CD4-positive, alpha-beta T cell treated with Interleukin-1 beta for 1 hour (primary cell): ENCODE data around the gene TMEM203.

Source experiments
- DNase-seq, 2 donors: peaks; one replicate each; pipeline ENCODE4 v3.0.0-alpha.2; 2020 to 2022

TMEM203 gene

GRCh38 chr9:137176302-137177182, 28.9 kb downstream of the TMEM203 start:
- peak; percentile 19 to 26 for DNase-seq

- no peak for DNase-seq
Observed at GRCh38 chr9:137175345-137175961, 30.0 kb downstream of the TMEM203 start.

- no peak for DNase-seq
Observed at GRCh38 chr9:137174722-137175293, 30.6 kb downstream of the TMEM203 start.

GRCh38 chr9:137173796-137174664, 31.4 kb downstream of the TMEM203 start:
- no peak for DNase-seq

GRCh38 chr9:137172901-137173795, 32.3 kb downstream of the TMEM203 start:
- no peak for DNase-seq

GRCh38 chr9:137171149-137171900, 34.1 kb downstream of the TMEM203 start:
- DNase-seq, result no peak

- DNase-seq, result no peak
Observed at GRCh38 chr9:137170486-137171148, 34.8 kb downstream of the TMEM203 start.

GRCh38 chr9:137169896-137170358, 35.5 kb downstream of the TMEM203 start, which contains the start of gene LRRC26:
TSS of gene LRRC26 (minus strand) at chr9:137170051. CDS start at chr9:137169943, 108 bp downstream.
- no peak for DNase-seq

GRCh38 chr9:137168904-137169856, 36.3 kb downstream of the TMEM203 start:
- no peak for DNase-seq

GRCh38 chr9:137168573-137168903, 36.9 kb downstream of the TMEM203 start:
- no peak for DNase-seq

GRCh38 chr9:137167747-137168572, 37.5 kb downstream of the TMEM203 start:
- no peak for DNase-seq

- no peak for DNase-seq
Observed at GRCh38 chr9:137167277-137167746, 38.1 kb downstream of the TMEM203 start.

GRCh38 chr9:137166380-137167229, 38.8 kb downstream of the TMEM203 start:
- no peak for DNase-seq

- no peak for DNase-seq
Observed at GRCh38 chr9:137165250-137165836, 40.1 kb downstream of the TMEM203 start.

- no peak for DNase-seq
Observed at GRCh38 chr9:137164370-137165249, 40.8 kb downstream of the TMEM203 start.

GRCh38 chr9:137163805-137164204, 41.6 kb downstream of the TMEM203 start:
- no peak for DNase-seq
